H1 (cell line): ENCODE results near the gene SH2D2A. TPM values are rescaled to one million over a fixed set of nuclear protein-coding genes. Genes with fewer than 3 reads are reported as not detected.

Experiments used
- CTCF ChIA-PET: fragments of 300-600 bp; sonication (Branson Sonifier 250); formaldehyde crosslinking; loops from one replicate; lab custom pipeline; 2021; ENCODE audit not compliant: partially characterized antibody; lab: Charles Lee
- POLR2A ChIA-PET: fragments of 300-600 bp; sonication (Branson Sonifier 250); formaldehyde crosslinking; loops from one replicate; lab custom pipeline; 2021; ENCODE audit warnings: inconsistent platforms; ENCODE audit not compliant: partially characterized antibody; lab: Charles Lee
- DNase-seq, 2 experiments: peaks; one replicate each; pipeline versions ENCODE4 v3.0.0 to v3.0.0-alpha.2; 2010 to 2022; ENCODE audit warnings: low spot score in 2 of 2, low read depth in 1 of 2, mixed read lengths in 1 of 2
- FAIRE-seq: peaks from 2 replicates; lab custom pipeline; 2011; peaks lifted over from hg19 to GRCh38; lab: Jason Lieb, UNC
- H2AFZ ChIP-seq: 2 replicates; pipeline ENCODE4 v1.8.1; 2012; ENCODE audit warnings: low read length, inconsistent platforms
- H2AK5ac ChIP-seq: 2 replicates; pipeline ENCODE4 v1.6.1; 2013; ENCODE audit warnings: low read depth, low read length
- H2BK120ac ChIP-seq: replicated peaks from 2 replicates; pipeline ENCODE3; 2013; ENCODE audit warnings: low read depth, low read length, inconsistent platforms
- H2BK12ac ChIP-seq: 2 replicates; pipeline ENCODE4 v1.6.1; 2013; ENCODE audit warnings: low read depth, low read length
- H2BK15ac ChIP-seq: 2 replicates; pipeline ENCODE4 v1.6.1; 2013; ENCODE audit warnings: low read length
- H2BK20ac ChIP-seq: 2 replicates; pipeline ENCODE4 v1.6.1; 2013; ENCODE audit warnings: low read length
- H2BK5ac ChIP-seq: 2 replicates; pipeline ENCODE4 v1.6.1; 2013; ENCODE audit warnings: low read depth, low read length
- H3K14ac ChIP-seq: 2 replicates; pipeline ENCODE4 v1.6.1; 2013; ENCODE audit warnings: inconsistent platforms; ENCODE audit not compliant: insufficient read length
- H3K18ac ChIP-seq: 2 replicates; pipeline ENCODE4 v1.6.1; 2013; ENCODE audit warnings: low read length; ENCODE audit errors: extremely low read depth
- H3K23ac ChIP-seq: 2 replicates; pipeline ENCODE4 v1.6.1; 2013; ENCODE audit warnings: inconsistent platforms; ENCODE audit not compliant: insufficient read length
- H3K23me2 ChIP-seq: 2 replicates; pipeline ENCODE4 v1.6.1; 2013; ENCODE audit warnings: low read depth, low read length
- H3K27ac ChIP-seq: 2 replicates; pipeline ENCODE4 v1.6.1; 2011; ENCODE audit warnings: low read depth, low read length, inconsistent platforms
- H3K27me3 ChIP-seq, 4 experiments: replicated peaks in 1 of 4; 1 replicate in 1 of 4; 2 replicates in 3 of 4; pipeline versions ENCODE4 v1.6.1 to v1.8.1; 2011 to 2013; ENCODE audit warnings: low read length in 3 of 4, mild to moderate bottlenecking in 3 of 4, inconsistent platforms in 2 of 4, mixed read lengths in 2 of 4, moderate library complexity in 1 of 4; ENCODE audit not compliant: control insufficient read depth in 3 of 4, insufficient read depth in 3 of 4; ENCODE audit errors: extremely low read depth in 1 of 4
- H3K36me3 ChIP-seq, 4 experiments: 2 replicates each; pipeline versions ENCODE4 v1.6.1 to v1.8.1; 2011 to 2013; ENCODE audit warnings: mild to moderate bottlenecking in 4 of 4, low read length in 3 of 4, moderate library complexity in 2 of 4, control low read depth in 1 of 4, inconsistent platforms in 1 of 4; ENCODE audit not compliant: insufficient read depth in 4 of 4, control insufficient read depth in 2 of 4
- H3K4ac ChIP-seq: replicated peaks from 2 replicates; pipeline ENCODE3; 2013; ENCODE audit warnings: low read length, low read depth, mixed read lengths, inconsistent platforms; ENCODE audit not compliant: insufficient read length
- H3K4me1 ChIP-seq, 4 experiments: replicated peaks in 1 of 4; 1 replicate in 1 of 4; 2 replicates in 3 of 4; pipeline versions ENCODE4 v1.6.1 to v1.8.1; 2011 to 2013; ENCODE audit warnings: low read length in 3 of 4, inconsistent platforms in 2 of 4, mixed read lengths in 1 of 4; ENCODE audit not compliant: insufficient read depth in 4 of 4, control insufficient read depth in 3 of 4
- H3K4me2 ChIP-seq, 2 experiments: 2 replicates each; pipeline versions ENCODE4 v1.6.1 to v1.8.1; 2011 to 2013; ENCODE audit warnings: low read depth in 2 of 2, low read length in 2 of 2, control low read depth in 1 of 2, inconsistent platforms in 1 of 2, mild to moderate bottlenecking in 1 of 2; ENCODE audit not compliant: insufficient read depth in 1 of 2
- H3K4me3 ChIP-seq, 4 experiments: fragments of 200-600, 300-600 bp in 1 of 4; sonication (generic), shearing (Covaris generic), sonication (Bioruptor Twin) in 1 of 4; 2 replicates each; pipeline versions ENCODE4 v1.5.1 to v1.8.1; 2011 to 2016; ENCODE audit warnings: low read length in 4 of 4, low read depth in 3 of 4, control low read depth in 2 of 4, inconsistent platforms in 2 of 4, mild to moderate bottlenecking in 2 of 4, mixed read lengths in 1 of 4, moderate library complexity in 1 of 4; ENCODE audit not compliant: insufficient read depth in 2 of 4; ENCODE audit errors: extremely low read depth in 1 of 4
- H3K56ac ChIP-seq: replicated peaks from 2 replicates; pipeline ENCODE3; 2013; ENCODE audit warnings: low read depth, mild to moderate bottlenecking, mixed read lengths, low read length, inconsistent platforms; ENCODE audit not compliant: insufficient read length
- H3K79me1 ChIP-seq: 2 replicates; pipeline ENCODE4 v1.6.1; 2013; ENCODE audit warnings: low read depth, low read length, control low read depth
- H3K79me2 ChIP-seq, 2 experiments: 2 replicates each; pipeline versions ENCODE4 v1.6.1 to v1.8.1; 2012 to 2013; ENCODE audit warnings: low read length in 2 of 2, mild to moderate bottlenecking in 2 of 2, inconsistent platforms in 1 of 2; ENCODE audit not compliant: insufficient read depth in 2 of 2, control insufficient read depth in 1 of 2
- H3K9ac ChIP-seq, 4 experiments: replicated peaks in 1 of 4; 1 replicate in 1 of 4; 2 replicates in 3 of 4; pipeline versions ENCODE4 v1.6.1 to v1.8.1; 2011 to 2013; ENCODE audit warnings: low read depth in 3 of 4, low read length in 3 of 4, control low read depth in 2 of 4, mild to moderate bottlenecking in 2 of 4, moderate library complexity in 2 of 4, inconsistent platforms in 1 of 4; ENCODE audit errors: extremely low read depth in 1 of 4
- H3K9me3 ChIP-seq, 2 experiments: 2 replicates each; pipeline versions ENCODE4 v1.6.1 to v1.8.1; 2012 to 2013; ENCODE audit warnings: mild to moderate bottlenecking in 2 of 2, moderate library complexity in 2 of 2, control low read depth in 1 of 2, inconsistent platforms in 1 of 2, low read depth in 1 of 2, low read length in 1 of 2, mixed read lengths in 1 of 2; ENCODE audit not compliant: insufficient read depth in 2 of 2
- H4K20me1 ChIP-seq, 2 experiments: replicated peaks in 1 of 2; 2 replicates each; pipeline versions ENCODE3 to v1.8.1; 2011 to 2013; ENCODE audit warnings: inconsistent platforms in 2 of 2, low read length in 2 of 2, mild to moderate bottlenecking in 1 of 2; ENCODE audit not compliant: insufficient read depth in 2 of 2, control insufficient read depth in 1 of 2
- H4K5ac ChIP-seq: 2 replicates; pipeline ENCODE4 v1.6.1; 2013; ENCODE audit warnings: low read length, low read depth, mixed read lengths, inconsistent platforms; ENCODE audit not compliant: insufficient read length
- H4K8ac ChIP-seq: 2 replicates; pipeline ENCODE4 v1.8.0; 2013; ENCODE audit warnings: mild to moderate bottlenecking, moderate library complexity, low read length, inconsistent platforms; ENCODE audit not compliant: insufficient read depth; ENCODE audit errors: extremely low read depth
- H4K91ac ChIP-seq: replicated peaks from 2 replicates; pipeline ENCODE3; 2013; ENCODE audit warnings: low read length, mixed read lengths, inconsistent platforms; ENCODE audit not compliant: insufficient read length
- CEBPB ChIP-seq: IDR thresholded peaks from 2 replicates; pipeline ENCODE4 v1.6.1; 2012; ENCODE audit warnings: low read depth, low read length
- CHD1 ChIP-seq: IDR thresholded peaks from 2 replicates; pipeline ENCODE4 v1.6.1; 2012; ENCODE audit warnings: low read depth, low read length, improper control_type of control experiment
- GTF2F1 ChIP-seq: IDR thresholded peaks from 2 replicates; pipeline ENCODE4 v1.6.1; 2012; ENCODE audit warnings: low read depth, low read length, improper control_type of control experiment, borderline replicate concordance
- JUND ChIP-seq: IDR thresholded peaks from 2 replicates; pipeline ENCODE4 v1.6.1; 2011; ENCODE audit warnings: mild to moderate bottlenecking, improper control_type of control experiment, low read length
- POLR2A ChIP-seq, 2 experiments: IDR thresholded peaks; 1 replicate in 1 of 2; 2 replicates in 1 of 2; pipeline ENCODE4 v1.6.1; 2011; ENCODE audit warnings: low read depth in 2 of 2, low read length in 2 of 2, mild to moderate bottlenecking in 2 of 2; ENCODE audit errors: control extremely low read depth in 1 of 2
- RAD21 ChIP-seq, 2 experiments: IDR thresholded peaks in 1 of 2; conservative IDR thresholded peaks in 1 of 2; 2 replicates each; pipeline ENCODE4 v1.6.1; 2011; ENCODE audit warnings: low read depth in 2 of 2, low read length in 2 of 2, improper control_type of control experiment in 1 of 2, inconsistent platforms in 1 of 2, mild to moderate bottlenecking in 1 of 2, moderate library complexity in 1 of 2
- WGBS, 2 experiments: shearing (Covaris generic) in 1 of 2; methylation state at CpG; one replicate each; pipeline versions ENCODE4 v1.1.6 to v1.1.7; 2013 to 2015; ENCODE audit warnings: low lambda C conversion rate in 2 of 2, mixed read lengths in 2 of 2, inconsistent platforms in 1 of 2, low coverage in 1 of 2, missing lambda C conversion rate in 1 of 2; ENCODE audit not compliant: insufficient replicate concordance in 2 of 2, insufficient coverage in 1 of 2, insufficient read length in 1 of 2; ENCODE audit errors: extremely low coverage in 1 of 2, missing lambda C conversion rate in 1 of 2; 5-methylcytosine and 5-hydroxymethylcytosine counted together
- polyA plus RNA-seq, 7 experiments: library from polyadenylated mRNA; depleted of rRNA in 3 of 7; stranded (reverse) in 5 of 7; unstranded in 2 of 7; fragments of >200 nt in 5 of 7; fragments of 200-250 nt in 2 of 7; gene quantifications; 1 replicate in 5 of 7; 2 replicates in 1 of 7; 4 replicates in 1 of 7; pipeline versions ENCODE4 v1.2.1 to v1.2.3, GENCODE V29; 2011 to 2013; ENCODE audit warnings: missing spikeins in 2 of 7, mixed read lengths in 2 of 7
- total RNA-seq: library from RNA; stranded (reverse); fragmentation: NEBNext Ultra II Directional; extraction: Animal tissue kit (Norgen Biotek cat#: 25700); gene quantifications from 2 replicates; pipeline ENCODE4 v1.2.1, GENCODE V29; 2021

The SH2D2A gene
- total and polyA plus RNA-seq, 2 of the 8 experiments (the other 6 are each of a cell fraction or from before 2014, with no cell fraction given) = 3.3 to 7.9 TPM

DNA sequence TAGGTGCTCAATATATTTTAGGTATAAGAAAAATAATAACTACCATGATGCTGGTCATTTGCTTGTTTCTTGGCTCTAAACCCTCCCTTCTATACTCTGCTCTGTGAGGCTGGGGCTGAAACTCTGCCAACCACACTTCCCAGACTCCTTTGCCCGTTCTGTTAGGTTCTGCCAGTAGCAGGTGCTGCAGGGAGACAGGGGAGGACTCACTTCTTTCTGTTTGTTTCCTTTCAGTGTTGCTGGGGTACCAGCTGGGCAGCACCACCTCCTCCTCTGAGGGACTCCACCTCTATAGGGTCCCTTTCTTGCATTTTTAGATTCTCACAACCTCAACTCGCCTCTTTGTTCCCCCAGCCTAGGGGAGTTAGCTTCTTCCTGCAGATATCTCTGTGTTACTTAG is 17.0 kb upstream of the SH2D2A start:
- FAIRE-seq (no peak), DNase-seq (no peak)
- Histone ChIP-seq H4K91ac (no peak overlapping the region), H3K27me3 (peaks cover 0 to 14% (median 7%) of the 10 kb centered on the region in 4 experiments; a peak in 5 of 7 replicates), H3K4me3 (no peak overlapping the region), H2BK20ac (no peak overlapping the region), H2AFZ (no peak overlapping the region), H3K14ac (no peak overlapping the region), H4K5ac (no peak overlapping the region), H3K9me3 (no peaks in the 10 kb centered on the region), H3K79me1 (no peaks in the 10 kb centered on the region), H3K4me2 (no peak overlapping the region), H2BK120ac (no peak overlapping the region), H3K27ac (no peak overlapping the region), H3K18ac (no peak overlapping the region), H3K56ac (no peak overlapping the region), H2BK12ac (no peak overlapping the region), H3K36me3 (no peaks in the 10 kb centered on the region), H2AK5ac (no peak overlapping the region), H3K4ac (no peak overlapping the region), H4K8ac (no peak overlapping the region), H3K79me2 (no peaks in the 10 kb centered on the region), H3K4me1 (no peaks in the 10 kb centered on the region), H3K23ac (no peak overlapping the region), H3K23me2 (no peaks in the 10 kb centered on the region), H3K9ac (no peak overlapping the region), H2BK5ac (no peak overlapping the region), H2BK15ac (no peak overlapping the region), H4K20me1 (no peaks in the 10 kb centered on the region)
- ChIA-PET CTCF (interaction anchor here (1.0 to 22.0 kb wide), 14 partner anchors 9 to 144 kb away, joined by 3 to 556 read pairs (median 6); partner anchors contain the start of genes INSRR, LRRC71, NTRK1 and PEAR1), POLR2A (interaction anchor here (0.7 to 1.6 kb wide), 5 partner anchors 12 to 52 kb away, joined by 3 to 4 read pairs (median 3); no protein-coding TSS in a partner anchor)
- WGBS, 2 experiments = 68% methylated on average over 2 of the region's 2 CpGs; no CpG with 5 or more reads in 1 of the 2 experiments
- TF ChIP-seq JUND (no peak), RAD21 (IDR thresholded peaks at IDR 0.05 in 1 of 2, conservative IDR thresholded peaks at IDR 0.05 in 1 of 2; ENCODE audit: low read depth in 2 of 2, low read length in 2 of 2) (no peak), GTF2F1 (no peak), POLR2A (IDR thresholded peaks at IDR 0.05; ENCODE audit: control extremely low read depth in 1 of 2, low read depth in 2 of 2, low read length in 2 of 2) (no peak), CHD1 (no peak), CEBPB (no peak)
